NCI-H2081 treated with DMSO at 0.1 percent for 48 hours (cell line): ENCODE measurements around the gene SLC30A1.

Experiments used
- DNase-seq: peaks from one replicate; lab custom pipeline; 2025; lab: John Stamatoyannopoulos, UW

Gene SLC30A1

DNA sequence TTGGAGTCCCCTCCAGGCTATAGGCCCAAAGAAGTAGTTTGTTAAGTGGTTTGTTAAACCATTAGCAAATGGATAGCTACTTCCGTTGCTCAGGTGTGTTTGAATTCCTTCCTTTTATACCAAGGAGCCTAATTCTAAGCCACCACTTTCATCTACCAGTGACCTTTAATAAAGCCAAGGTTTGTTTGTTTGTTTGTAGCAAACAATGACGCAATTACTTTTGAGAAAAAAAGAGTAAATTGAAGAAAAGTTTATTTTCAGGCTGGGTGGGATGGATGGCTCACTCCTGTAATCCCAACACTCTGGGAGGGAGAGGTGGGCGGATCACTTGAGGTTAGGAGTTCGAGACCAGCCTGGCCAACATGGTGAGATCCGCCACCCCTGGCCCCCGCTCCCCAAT, 56.2 kb downstream of the SLC30A1 start:
- no peak for DNase-seq
